Mucosa of descending colon (tissue), 3 donors: Measurements from ENCODE around the gene XPR1. TPM values are rescaled to one million over a fixed set of nuclear protein-coding genes. Genes with fewer than 3 reads are reported as not detected.

Source experiments
- ATAC-seq: fragments of 200-7000 bp; cut with Tn5 transposase; one replicate; pipeline ENCODE4 v1.9.1; 2020; ENCODE audit warnings: mild to moderate bottlenecking, moderate library complexity
- DNase-seq, 3 donors: peaks; one replicate each; pipeline ENCODE4 v3.0.0-alpha.2; 2020
- H3K36me3 ChIP-seq: fragments of 200-600 bp; one replicate; pipeline ENCODE4 v1.8.0; 2021; ENCODE audit warnings: low read depth, mild to moderate bottlenecking
- H3K4me1 ChIP-seq: fragments of 200-600 bp; one replicate; pipeline ENCODE4 v1.8.0; 2021; ENCODE audit warnings: low read depth, mild to moderate bottlenecking
- H3K4me3 ChIP-seq: fragments of 200-600 bp; one replicate; pipeline ENCODE4 v1.8.0; 2021; ENCODE audit warnings: mild to moderate bottlenecking
- H3K9me3 ChIP-seq: fragments of 200-600 bp; one replicate; pipeline ENCODE4 v1.8.0; 2021; ENCODE audit warnings: mild to moderate bottlenecking
- CTCF ChIP-seq: fragments of 200-600 bp; IDR thresholded peaks from one replicate; pipeline ENCODE4 v1.8.0; 2022; ENCODE audit warnings: antibody characterized with exemption, mild to moderate bottlenecking
- intact Hi-C, 2 donors: fragments of 100-400 bp; cut with DNase I in 1 of 2; cut with micrococcal nuclease in 1 of 2; formaldehyde crosslinking; loops; one replicate each; pipeline versions ENCODE4 v1.11.0 to v1.11.1; 2022; cut with DNase I, micrococcal nuclease
- total RNA-seq, 3 donors: library from RNA; stranded (reverse); fragmentation: NEBNext Ultra II Directional in 2 of 3; extraction: Animal tissue kit (Norgen Biotek cat#: 25700) in 2 of 3; gene quantifications; one replicate each; pipeline versions ENCODE4 v1.2.1 to v1.2.4, GENCODE V29; 2021 to 2023
- donor health status: DM: no; HTN: no; CAD: no; lungs with moderate emphysema.
- donor health status: DM: no; HTN: no; CAD: no.
- donor health status: DM: no; HTN: yes; CAD: no.

Gene XPR1
- total RNA-seq, 3 donors from 2014 or later = 31.6 to 64.9 (median 34.6) TPM

GRCh38 chr1:180898441-180899219, 266.8 kb downstream of the XPR1 start:
- ATAC-seq = no peak

GRCh38 chr1:180899262-180899661, 267.4 kb downstream of the XPR1 start:
- H3K36me3 ChIP-seq = no peaks in the 10 kb centered on the region
- H3K9me3 ChIP-seq = no peaks in the 10 kb centered on the region
- intact Hi-C loops = no loop called here
- ATAC-seq = no peak
- no peak for TF ChIP-seq CTCF
- no peak overlapping the region for H3K4me3 ChIP-seq
- no peak for DNase-seq
- no peaks in the 10 kb centered on the region for H3K4me1 ChIP-seq

More at GRCh38 chr1:180898441-180899219, 266.8 kb downstream of the XPR1 start:
- intact Hi-C loops = no loop called here
- DNase-seq = no peak
- H3K36me3 ChIP-seq = no peaks in the 10 kb centered on the region
- H3K4me3 ChIP-seq = no peak overlapping the region
- H3K4me1 ChIP-seq = no peaks in the 10 kb centered on the region
- H3K9me3 ChIP-seq = no peaks in the 10 kb centered on the region
- TF ChIP-seq CTCF = no peak

GRCh38 chr1:180901076-180901990, 269.5 kb downstream of the XPR1 start:
- intact Hi-C loops = no loop called here
- DNase-seq (no peak), ATAC-seq (no peak)
- Histone ChIP-seq H3K4me1 (no peaks in the 10 kb centered on the region), H3K4me3 (no peak overlapping the region), H3K9me3 (no peaks in the 10 kb centered on the region), H3K36me3 (no peaks in the 10 kb centered on the region)
- TF ChIP-seq CTCF = no peak

DNA sequence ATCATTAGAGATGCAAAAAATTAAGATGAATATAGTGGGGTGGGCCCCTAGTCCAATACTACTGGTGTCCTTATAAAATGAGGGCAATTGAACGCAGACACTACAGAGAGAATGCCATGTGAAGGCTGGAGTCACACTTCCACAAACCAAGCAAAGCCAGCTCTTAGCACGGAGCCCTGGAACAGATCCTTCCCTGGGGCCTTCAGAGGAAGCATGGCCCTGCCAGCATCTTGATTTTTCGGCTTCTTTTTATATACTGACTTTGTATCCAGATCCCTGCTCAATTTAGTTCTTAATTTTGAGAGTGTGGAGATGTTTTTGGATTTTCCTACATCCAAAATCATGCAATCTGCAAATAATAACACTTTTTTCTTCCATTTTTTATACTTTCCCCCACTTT, 270.7 kb downstream of the XPR1 start:
- intact Hi-C loops = no loop called here
- H3K9me3 ChIP-seq = no peaks in the 10 kb centered on the region
- no peak for DNase-seq
- H3K4me3 ChIP-seq = no peak overlapping the region
- TF ChIP-seq CTCF = no peak
- no peaks in the 10 kb centered on the region for H3K36me3 ChIP-seq
- ATAC-seq = no peak
- no peaks in the 10 kb centered on the region for H3K4me1 ChIP-seq

DNA sequence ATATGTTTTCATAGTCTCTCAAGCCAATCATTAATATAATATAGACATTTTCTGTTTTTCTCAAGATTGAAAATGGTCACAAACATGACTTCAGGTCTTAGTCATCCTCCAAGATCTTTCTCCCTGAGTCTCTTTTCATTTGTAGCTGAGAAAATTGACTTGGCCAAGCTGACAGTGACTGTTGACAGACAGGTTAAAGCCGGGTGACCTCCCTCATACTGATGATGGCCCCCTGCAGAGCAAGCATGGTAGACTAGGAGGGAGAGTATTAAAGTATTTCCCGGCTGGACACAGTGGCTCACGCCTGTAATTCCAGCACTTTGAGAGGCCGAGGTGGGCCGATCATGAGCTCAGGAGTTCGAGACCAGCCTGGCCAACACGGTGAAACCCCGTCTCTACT, 274.1 kb downstream of the XPR1 start:
- H3K4me3 ChIP-seq = no peak overlapping the region
- H3K4me1 ChIP-seq = no peaks in the 10 kb centered on the region
- H3K9me3 ChIP-seq = no peaks in the 10 kb centered on the region
- TF ChIP-seq CTCF = no peak
- H3K36me3 ChIP-seq = no peaks in the 10 kb centered on the region
- intact Hi-C loops = no loop called here
- ATAC-seq = no peak
- DNase-seq = no peak
